Fibroblast of lung (primary cell): ENCODE measurements around the gene CTBP1. TPM values are rescaled to one million over a fixed set of nuclear protein-coding genes. Genes with fewer than 3 reads are reported as not detected.

Experiments used
- DNase-seq, 2 donors: peaks; one replicate each; pipeline versions ENCODE4 v3.0.0 to v3.0.0-alpha.2; 2010; ENCODE audit warnings: low read depth in 2 of 2
- H2AFZ ChIP-seq: 2 replicates; pipeline ENCODE4 v1.5.1; 2012; ENCODE audit warnings: low read length, control low read depth, inconsistent platforms
- H3K27ac ChIP-seq: 2 replicates; pipeline ENCODE4 v1.5.1; 2011; ENCODE audit warnings: low read length, control low read depth; ENCODE audit not compliant: insufficient read depth
- H3K27me3 ChIP-seq: 2 replicates; pipeline ENCODE4 v1.5.1; 2011; ENCODE audit warnings: mild to moderate bottlenecking, low read length; ENCODE audit not compliant: control insufficient read depth, insufficient read depth
- H3K36me3 ChIP-seq: 2 replicates; pipeline ENCODE4 v1.5.1; 2011; ENCODE audit warnings: low read length; ENCODE audit not compliant: control insufficient read depth, insufficient read depth
- H3K4me1 ChIP-seq: 2 replicates; pipeline ENCODE4 v1.5.1; 2011; ENCODE audit warnings: low read length; ENCODE audit not compliant: control insufficient read depth, insufficient read depth; ENCODE audit errors: extremely low read depth
- H3K4me2 ChIP-seq: 2 replicates; pipeline ENCODE4 v1.5.1; 2011; ENCODE audit warnings: low read length, control low read depth; ENCODE audit not compliant: insufficient read depth; ENCODE audit errors: extremely low read depth
- H3K4me3 ChIP-seq, 4 experiments: fragments of 200-600 bp in 1 of 4; sonication (generic) in 1 of 4; replicated peaks in 1 of 4; 2 replicates each; pipeline ENCODE4 v1.5.1; 2011 to 2016; ENCODE audit warnings: low read length in 4 of 4, low read depth in 3 of 4, mild to moderate bottlenecking in 3 of 4, control low read depth in 2 of 4, inconsistent platforms in 1 of 4, mixed read lengths in 1 of 4; ENCODE audit not compliant: insufficient read depth in 1 of 4; ENCODE audit errors: control extremely low read depth in 1 of 4
- H3K79me2 ChIP-seq: 2 replicates; pipeline ENCODE4 v1.5.1; 2012; ENCODE audit warnings: mild to moderate bottlenecking, low read length, inconsistent platforms; ENCODE audit not compliant: control insufficient read depth, insufficient read depth
- H3K9ac ChIP-seq: 2 replicates; pipeline ENCODE4 v1.5.1; 2011; ENCODE audit warnings: mild to moderate bottlenecking, low read length, control low read depth; ENCODE audit not compliant: insufficient read depth
- H3K9me3 ChIP-seq: 2 replicates; pipeline ENCODE4 v1.5.1; 2012; ENCODE audit warnings: low read depth, low read length; ENCODE audit not compliant: control insufficient read depth, insufficient read depth
- H4K20me1 ChIP-seq: 2 replicates; pipeline ENCODE4 v1.5.1; 2011; ENCODE audit warnings: low read length; ENCODE audit not compliant: control insufficient read depth, insufficient read depth; ENCODE audit errors: extremely low read depth
- CTCF ChIP-seq, 2 donors: IDR thresholded peaks in 1 of 2; conservative IDR thresholded peaks in 1 of 2; 1 replicate in 1 of 2; 2 replicates in 1 of 2; pipeline ENCODE4 v1.5.1; 2011 to 2012; ENCODE audit warnings: low read length in 2 of 2, control low read depth in 1 of 2, inconsistent platforms in 1 of 2, low read depth in 1 of 2, mild to moderate bottlenecking in 1 of 2
- EZH2 ChIP-seq: IDR thresholded peaks from 2 replicates; pipeline ENCODE4 v1.5.1; 2012; ENCODE audit warnings: low read length, control low read depth, mild to moderate bottlenecking; ENCODE audit errors: missing control alignments
- polyA plus RNA-seq, 2 donors: library from polyadenylated mRNA; depleted of rRNA in 1 of 2; stranded (reverse) in 1 of 2; unstranded in 1 of 2; fragments of >200 nt; gene quantifications; 2 replicates each; pipeline ENCODE4 v1.2.1, GENCODE V29; 2011 to 2012; ENCODE audit warnings: missing spikeins in 1 of 2
- total RNA-seq: library from RNA; depleted of rRNA; stranded (reverse); fragments of >200 nt; gene quantifications from 2 replicates; pipeline ENCODE4 v1.2.1, GENCODE V29; 2014

CTBP1 gene
- total and polyA plus RNA-seq, 2 donors (not counting 1 experiment from before 2014, with no cell fraction given) = 78.2 to 249 TPM

GRCh38 chr4:1269209-1269608 is 20.3 kb upstream of the CTBP1 start:
- Histone ChIP-seq H2AFZ (no peak overlapping the region), H3K4me3 (no peak overlapping the region), H4K20me1 (no peaks in the 10 kb centered on the region), H3K9ac (no peak overlapping the region), H3K9me3 (no peaks in the 10 kb centered on the region), H3K4me1 (no peaks in the 10 kb centered on the region), H3K79me2 (no peaks in the 10 kb centered on the region), H3K27me3 (no peaks in the 10 kb centered on the region), H3K4me2 (no peak overlapping the region), H3K27ac (no peak overlapping the region), H3K36me3 (no peaks in the 10 kb centered on the region)
- DNase-seq = no peak
- no peak for TF ChIP-seq EZH2
- no peak for TF ChIP-seq CTCF (conservative IDR thresholded peaks at IDR 0.05 in 1 of 2, IDR thresholded peaks at IDR 0.05 in 1 of 2; ENCODE audit: low read depth in 1 of 2, low read length in 2 of 2)

GRCh38 chr4:1266881-1267763 is 18.2 kb upstream of the CTBP1 start:
- no peak for DNase-seq
- H4K20me1 ChIP-seq = no peaks in the 10 kb centered on the region
- no peaks in the 10 kb centered on the region for H3K4me1 ChIP-seq
- H3K27ac ChIP-seq = no peak overlapping the region
- no peaks in the 10 kb centered on the region for H3K36me3 ChIP-seq
- TF ChIP-seq EZH2 (no peak), CTCF (conservative IDR thresholded peaks at IDR 0.05 in 1 of 2, IDR thresholded peaks at IDR 0.05 in 1 of 2; ENCODE audit: low read depth in 1 of 2, low read length in 2 of 2) (no peak)
- no peak overlapping the region for H3K9ac ChIP-seq
- no peaks in the 10 kb centered on the region for H3K9me3 ChIP-seq
- H3K4me3 ChIP-seq = no peak overlapping the region
- no peak overlapping the region for H2AFZ ChIP-seq
- no peak overlapping the region for H3K4me2 ChIP-seq
- no peaks in the 10 kb centered on the region for H3K27me3 ChIP-seq
- no peaks in the 10 kb centered on the region for H3K79me2 ChIP-seq

GRCh38 chr4:1265351-1265750 is 16.4 kb upstream of the CTBP1 start:
- H3K4me3 ChIP-seq = no peak overlapping the region
- H3K27ac ChIP-seq = no peak overlapping the region
- no peak for DNase-seq
- no peak overlapping the region for H3K4me2 ChIP-seq
- no peak overlapping the region for H2AFZ ChIP-seq
- no peaks in the 10 kb centered on the region for H4K20me1 ChIP-seq
- TF ChIP-seq EZH2 = no peak
- no peaks in the 10 kb centered on the region for H3K9me3 ChIP-seq
- no peak overlapping the region for H3K9ac ChIP-seq
- H3K79me2 ChIP-seq = no peaks in the 10 kb centered on the region
- H3K4me1 ChIP-seq = no peaks in the 10 kb centered on the region
- no peaks in the 10 kb centered on the region for H3K27me3 ChIP-seq
- H3K36me3 ChIP-seq = no peaks in the 10 kb centered on the region
